ENCODE data around the gene INHBA.

DNA sequence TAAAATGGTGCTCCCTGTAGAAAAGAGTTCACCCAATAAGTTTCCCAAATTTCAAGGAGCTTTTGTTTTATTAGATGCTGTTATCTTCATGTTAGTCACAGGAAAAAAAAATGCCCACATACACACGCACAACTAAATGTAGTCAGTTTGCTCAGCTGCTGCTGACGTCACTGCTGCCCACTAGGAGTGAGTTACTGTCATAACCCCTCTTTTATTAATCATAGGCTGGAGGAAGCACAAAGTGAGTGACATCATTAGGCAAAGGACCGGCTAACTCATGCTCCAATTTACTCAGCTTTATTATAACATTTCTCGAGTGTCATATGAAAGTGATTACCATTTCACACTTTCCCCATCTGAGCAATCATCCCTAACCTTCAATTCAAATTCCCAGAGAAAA, 6.7 kb upstream of the INHBA start:
- TF ChIP-seq, protein P1, sequence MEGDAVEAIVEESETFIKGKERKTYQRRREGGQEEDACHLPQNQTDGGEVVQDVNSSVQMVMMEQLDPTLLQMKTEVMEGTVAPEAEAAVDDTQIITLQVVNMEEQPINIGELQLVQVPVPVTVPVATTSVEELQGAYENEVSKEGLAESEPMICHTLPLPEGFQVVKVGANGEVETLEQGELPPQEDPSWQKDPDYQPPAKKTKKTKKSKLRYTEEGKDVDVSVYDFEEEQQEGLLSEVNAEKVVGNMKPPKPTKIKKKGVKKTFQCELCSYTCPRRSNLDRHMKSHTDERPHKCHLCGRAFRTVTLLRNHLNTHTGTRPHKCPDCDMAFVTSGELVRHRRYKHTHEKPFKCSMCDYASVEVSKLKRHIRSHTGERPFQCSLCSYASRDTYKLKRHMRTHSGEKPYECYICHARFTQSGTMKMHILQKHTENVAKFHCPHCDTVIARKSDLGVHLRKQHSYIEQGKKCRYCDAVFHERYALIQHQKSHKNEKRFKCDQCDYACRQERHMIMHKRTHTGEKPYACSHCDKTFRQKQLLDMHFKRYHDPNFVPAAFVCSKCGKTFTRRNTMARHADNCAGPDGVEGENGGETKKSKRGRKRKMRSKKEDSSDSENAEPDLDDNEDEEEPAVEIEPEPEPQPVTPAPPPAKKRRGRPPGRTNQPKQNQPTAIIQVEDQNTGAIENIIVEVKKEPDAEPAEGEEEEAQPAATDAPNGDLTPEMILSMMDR (IDR thresholded peaks at IDR 0.05 in 4 of 5, conservative IDR thresholded peaks at IDR 0.05 in 1 of 5) = no peak
- no peak for TF ChIP-seq POLR2A (IDR thresholded peaks at IDR 0.05)
